Fibroblast of skin of right quadriceps (primary cell): ENCODE measurements around the gene SPOCD1.

ENCODE experiments used
- DNase-seq: peaks from one replicate; pipeline ENCODE4 v3.0.0-alpha.2; 2013

The SPOCD1 gene

DNA sequence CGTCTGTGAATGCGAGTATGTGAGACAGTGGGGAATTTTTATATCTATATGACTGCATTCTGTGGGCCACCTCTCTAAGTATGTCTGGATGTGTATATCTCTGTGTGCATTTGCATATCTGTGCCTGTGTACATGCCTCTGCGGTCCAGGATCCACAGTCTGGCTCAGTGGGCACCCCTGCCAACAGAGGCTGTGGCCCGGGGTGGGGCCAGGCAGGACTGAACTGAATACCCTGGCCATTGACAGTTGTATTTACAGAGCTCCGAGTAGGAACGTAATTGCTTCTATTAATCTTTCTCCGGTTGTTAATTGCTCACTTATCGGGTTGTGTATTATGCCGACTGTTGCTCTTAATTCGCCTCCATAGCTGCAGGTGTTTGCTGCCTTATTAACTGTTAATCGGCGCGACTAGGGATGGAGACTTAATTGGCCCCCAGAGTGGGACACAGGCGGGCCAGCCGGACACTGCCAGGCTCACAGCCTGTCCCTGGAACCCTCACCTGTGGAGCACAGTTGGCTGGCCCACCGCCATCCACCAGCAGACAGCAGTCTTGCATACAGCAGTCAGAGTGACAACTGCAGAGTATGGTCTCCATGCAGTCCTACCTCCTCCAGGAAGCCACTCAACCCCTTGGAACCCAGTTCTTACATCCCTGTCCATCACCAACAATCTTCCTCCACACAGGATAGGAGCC, 29.3 kb downstream of the SPOCD1 start:
- DNase-seq: no peak

- no peak for DNase-seq
These were observed 29.9 kb downstream of the SPOCD1 start for GRCh38 chr1:31785947-31786290.

GRCh38 chr1:31785020-31785946, 30.5 kb downstream of the SPOCD1 start:
- no peak for DNase-seq

GRCh38 chr1:31784356-31785019, 31.3 kb downstream of the SPOCD1 start:
- no peak for DNase-seq

GRCh38 chr1:31783846-31784245, 32.0 kb downstream of the SPOCD1 start:
- DNase-seq: no peak

- no peak for DNase-seq
These were observed 33.1 kb downstream of the SPOCD1 start for GRCh38 chr1:31782421-31783410.

DNA sequence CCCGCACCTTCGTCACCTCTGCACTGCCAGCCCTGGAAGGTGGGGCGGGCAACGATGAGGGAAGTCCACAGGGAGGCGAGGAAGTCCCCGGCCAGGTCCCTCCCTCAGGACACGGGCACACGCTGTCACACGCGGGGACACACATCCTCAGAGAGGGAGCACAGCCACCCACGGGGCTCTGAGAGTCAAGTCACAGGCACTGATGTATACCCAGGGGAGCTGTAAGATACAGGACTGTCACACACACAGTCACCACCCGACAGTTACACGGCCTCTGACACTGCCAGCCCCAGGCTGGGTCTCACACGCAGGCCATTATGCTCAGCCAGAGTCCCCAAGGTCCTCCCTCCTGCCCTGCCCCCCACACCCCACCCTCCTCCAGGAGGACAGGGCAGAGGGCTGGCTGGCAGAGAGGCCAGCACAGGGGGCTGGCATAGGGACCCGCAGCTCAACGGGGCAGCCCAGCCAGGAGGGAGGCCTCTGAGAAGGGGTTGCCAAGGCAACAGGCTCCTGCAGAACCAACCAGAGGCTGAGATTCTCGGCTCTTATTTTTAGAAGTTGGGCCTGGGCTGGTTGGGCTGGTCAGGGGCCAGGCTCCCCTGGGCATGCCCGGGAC, 34.0 kb downstream of the SPOCD1 start:
- DNase-seq: no peak

DNA sequence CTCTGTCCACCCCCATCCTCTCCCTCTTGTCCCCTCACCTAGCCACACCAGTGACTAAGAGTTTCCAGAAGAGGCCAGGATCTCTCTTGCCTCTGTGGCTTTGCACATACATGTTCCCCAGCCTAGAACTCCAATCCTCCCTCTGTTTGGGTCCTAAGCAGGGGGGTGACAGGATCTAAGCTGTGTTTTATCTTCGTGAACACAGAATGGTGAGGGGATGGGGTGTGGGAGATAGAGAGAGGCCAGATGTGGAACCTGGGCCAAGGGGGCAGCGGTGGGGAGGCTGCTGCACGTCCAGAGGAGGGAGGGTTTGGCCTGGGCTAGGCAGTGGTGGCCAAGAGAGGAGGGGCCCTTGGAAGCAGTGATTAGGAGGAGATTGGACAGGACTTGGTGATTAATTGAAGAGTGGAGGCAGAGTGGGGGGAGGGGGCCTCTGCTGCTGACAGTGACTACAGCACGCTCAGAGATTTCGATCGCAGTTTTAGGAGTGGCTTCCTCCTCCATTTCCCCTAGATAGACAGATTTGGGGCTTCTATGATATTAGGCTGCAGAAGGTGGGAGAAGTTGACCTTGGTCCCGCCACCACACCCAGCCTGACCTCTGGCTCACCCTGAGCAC, 34.6 kb downstream of the SPOCD1 start:
- no peak for DNase-seq

DNA sequence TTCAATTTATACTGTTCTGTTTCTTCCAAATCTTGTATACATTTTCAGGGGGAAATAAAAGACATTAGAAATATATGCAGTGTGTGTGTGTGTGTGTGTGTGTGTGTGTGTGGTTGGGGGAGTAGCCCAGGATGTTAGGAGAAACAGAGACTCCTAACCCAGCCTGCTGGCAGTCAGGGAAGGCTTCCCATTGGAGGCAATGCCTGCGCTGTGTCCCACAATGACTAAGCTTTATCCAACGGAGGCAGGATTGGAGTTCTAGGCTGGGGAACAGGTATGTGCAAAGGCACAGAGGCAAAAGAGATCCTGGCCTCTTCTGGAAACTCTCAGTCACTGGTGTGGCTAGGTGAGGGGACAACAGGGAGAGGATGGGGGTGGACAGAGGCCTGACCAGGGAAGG, 35.2 kb downstream of the SPOCD1 start:
- no peak for DNase-seq

GRCh38 chr1:31779687-31780086, 36.1 kb downstream of the SPOCD1 start:
- no peak for DNase-seq

- DNase-seq: no peak
These were observed 36.9 kb downstream of the SPOCD1 start for GRCh38 chr1:31778763-31779488.

GRCh38 chr1:31776516-31776915, 39.3 kb downstream of the SPOCD1 start:
- no peak for DNase-seq

DNA sequence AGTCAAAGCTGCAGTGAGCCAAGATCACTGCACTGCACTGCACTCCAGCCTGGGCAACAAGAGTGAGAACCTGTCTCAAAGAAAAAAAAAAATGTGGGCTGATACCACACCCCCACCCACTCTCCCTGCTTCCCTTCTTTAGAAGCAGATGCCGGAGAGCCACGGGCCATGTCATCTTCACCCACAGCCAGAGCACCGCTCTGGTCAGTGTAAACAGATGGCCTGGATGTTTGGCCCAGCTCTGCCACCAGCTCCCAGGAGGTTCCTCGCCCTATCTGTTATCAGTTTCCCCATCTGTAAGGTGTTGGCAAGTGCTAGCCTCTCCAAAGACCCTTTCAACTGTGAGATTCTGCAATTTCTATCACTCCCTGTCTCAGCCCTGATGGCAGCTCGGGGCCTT, 39.8 kb downstream of the SPOCD1 start:
- DNase-seq: no peak

DNA sequence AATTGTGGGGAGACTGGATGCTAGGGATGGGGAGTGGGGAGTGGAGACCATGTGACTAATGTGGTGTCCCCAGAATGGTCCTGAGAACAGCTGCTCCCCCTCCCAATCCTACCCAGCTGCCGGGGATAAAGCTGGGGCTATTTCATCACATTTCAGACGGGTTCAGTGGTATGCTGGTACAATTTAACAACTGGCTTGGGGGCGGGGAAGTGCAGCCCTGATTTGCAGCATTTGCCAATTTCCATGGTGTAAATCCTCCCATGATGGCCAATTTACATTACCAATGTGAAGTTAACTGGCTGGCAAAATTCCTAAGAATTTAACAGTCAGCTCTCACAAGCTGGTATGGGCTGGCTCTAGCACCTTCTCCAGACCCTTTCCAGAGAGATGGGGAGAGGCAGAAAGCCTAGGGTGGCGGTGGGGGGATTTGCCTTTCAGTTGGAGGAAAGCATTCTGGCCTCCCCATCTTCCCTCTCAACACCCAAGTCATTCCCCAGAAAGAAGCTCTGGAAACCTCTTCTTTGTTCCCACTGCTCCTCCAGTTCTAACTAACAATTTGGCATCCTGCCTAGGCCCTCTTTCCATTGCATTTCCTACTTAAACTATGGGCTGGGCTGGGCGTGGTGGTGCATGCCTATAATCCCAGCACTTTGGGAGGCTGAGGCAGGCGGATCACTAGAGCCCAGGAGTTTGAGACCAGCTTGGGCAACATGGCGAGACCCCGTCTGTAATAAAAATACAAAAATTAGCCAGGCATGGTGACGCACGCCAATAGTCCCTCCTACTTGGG, 40.4 kb downstream of the SPOCD1 start:
- DNase-seq: no peak

- DNase-seq: no peak
These were observed 41.3 kb downstream of the SPOCD1 start for GRCh38 chr1:31774495-31774894.

DNA sequence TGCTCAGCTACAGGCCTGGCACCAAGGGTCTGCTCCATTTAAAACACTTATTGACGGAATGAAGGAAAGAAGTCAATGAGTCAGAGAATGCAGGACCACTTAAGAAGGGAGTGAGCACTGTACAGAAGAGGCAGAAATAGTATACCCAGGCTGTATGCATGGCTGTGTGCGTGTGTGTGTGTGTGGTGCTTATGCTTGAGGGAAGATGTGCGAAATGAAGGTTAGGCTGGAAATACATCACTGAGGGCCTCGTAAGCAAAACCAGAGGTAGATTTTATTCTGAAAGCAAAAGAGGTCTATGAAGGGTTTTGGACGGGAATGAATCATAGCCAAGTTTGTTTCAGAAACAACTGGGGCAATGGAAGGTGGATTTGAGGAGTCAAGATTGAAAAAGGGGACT, 42.0 kb downstream of the SPOCD1 start:
- DNase-seq: no peak

- no peak for DNase-seq
These were observed 43.1 kb downstream of the SPOCD1 start for GRCh38 chr1:31772669-31773248.

- no peak for DNase-seq
These were observed 43.7 kb downstream of the SPOCD1 start for GRCh38 chr1:31771891-31772668.
